DMS79 (cell line): ENCODE data around the gene KDR.

Source experiments
- DNase-seq: peaks from one replicate; lab custom pipeline; 2025; lab: John Stamatoyannopoulos, UW

The KDR gene

DNA sequence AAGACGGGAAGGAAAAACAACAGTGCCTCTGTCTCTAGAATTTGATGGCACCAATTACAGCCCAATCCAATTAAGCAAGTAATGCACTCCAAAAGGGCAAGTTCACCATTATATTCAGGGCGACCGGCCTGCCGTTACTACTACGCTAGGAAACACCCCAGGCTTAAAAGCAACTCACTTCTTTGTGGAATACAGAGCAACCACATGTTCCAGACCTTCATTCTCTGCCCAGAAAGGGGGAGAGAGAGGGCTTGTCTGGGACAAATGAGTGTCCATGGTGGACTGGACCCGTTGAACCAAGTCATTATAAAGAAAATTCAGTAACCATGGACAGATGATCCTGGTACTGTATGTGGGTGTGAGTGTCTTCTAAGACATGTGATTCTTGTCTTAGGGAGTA, 1.6 kb downstream of the KDR start:
- DNase-seq: no peak

- DNase-seq: no peak
Observed at GRCh38 chr4:55122235-55122634, 3.2 kb downstream of the KDR start.

GRCh38 chr4:55121246-55121645, 4.1 kb downstream of the KDR start:
- DNase-seq: no peak

GRCh38 chr4:55118397-55118796, 7.0 kb downstream of the KDR start:
- DNase-seq: no peak

DNA sequence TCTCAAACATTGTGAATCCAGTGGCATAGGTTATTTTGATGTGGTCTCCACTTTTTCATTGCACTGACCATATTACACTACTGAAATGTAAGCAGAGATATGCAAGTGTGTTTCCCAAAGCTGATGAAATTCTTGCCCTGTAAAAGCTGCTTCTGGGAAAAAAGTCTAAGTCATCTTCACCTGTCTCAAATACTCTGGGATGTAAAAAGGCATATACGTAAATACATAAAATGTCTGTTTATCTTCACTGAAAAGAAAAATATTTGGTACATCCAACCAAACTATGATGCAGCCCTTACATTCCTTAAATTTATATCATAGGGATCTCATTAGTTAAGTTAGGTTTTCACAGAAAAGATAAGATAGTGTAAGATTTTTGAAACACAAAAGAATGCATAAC, 7.9 kb downstream of the KDR start:
- DNase-seq: no peak

DNA sequence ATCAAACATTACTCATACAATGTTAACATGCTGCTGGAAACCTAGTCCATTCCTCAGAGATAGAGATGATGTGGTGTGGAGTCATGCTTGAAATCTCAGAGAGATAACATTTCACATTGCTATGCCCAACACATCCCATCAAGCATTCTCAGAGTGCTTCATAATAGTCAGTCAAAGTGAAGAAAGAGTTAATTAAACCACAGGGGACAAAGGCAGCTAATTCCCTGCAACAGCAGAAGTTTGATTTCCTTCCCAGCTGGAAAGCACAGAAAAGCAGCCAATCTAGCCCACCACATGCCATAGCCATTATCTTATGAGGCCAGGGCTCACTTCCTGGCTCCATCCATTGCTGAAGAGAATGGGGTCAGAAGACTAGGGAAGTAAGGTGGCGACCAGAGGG, 8.9 kb downstream of the KDR start:
- DNase-seq: no peak

- no peak for DNase-seq
Observed at GRCh38 chr4:55111601-55112000, 13.8 kb downstream of the KDR start.

GRCh38 chr4:55110131-55110530, 15.3 kb downstream of the KDR start:
- no peak for DNase-seq

GRCh38 chr4:55107054-55107453, 18.3 kb downstream of the KDR start:
- DNase-seq: no peak

DNA sequence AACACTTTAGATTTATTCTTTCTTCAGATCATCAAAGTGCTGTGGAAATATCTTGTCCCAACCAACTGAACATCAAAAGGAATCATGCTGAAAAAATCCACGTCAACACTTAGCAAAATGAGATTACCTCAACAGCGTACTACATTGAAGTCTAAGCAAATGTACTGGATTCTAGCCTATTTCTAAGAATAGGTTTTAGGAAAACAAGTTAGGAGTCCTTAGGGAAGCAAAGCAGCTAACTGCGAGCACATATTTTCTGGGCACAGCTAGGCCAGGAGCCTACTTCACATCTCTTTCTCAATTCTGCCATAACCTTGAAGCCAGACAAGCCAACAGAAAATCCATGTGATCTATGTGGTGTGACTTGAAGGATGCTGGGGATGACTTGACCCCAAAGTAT, 22.2 kb downstream of the KDR start:
- DNase-seq: no peak

DNA sequence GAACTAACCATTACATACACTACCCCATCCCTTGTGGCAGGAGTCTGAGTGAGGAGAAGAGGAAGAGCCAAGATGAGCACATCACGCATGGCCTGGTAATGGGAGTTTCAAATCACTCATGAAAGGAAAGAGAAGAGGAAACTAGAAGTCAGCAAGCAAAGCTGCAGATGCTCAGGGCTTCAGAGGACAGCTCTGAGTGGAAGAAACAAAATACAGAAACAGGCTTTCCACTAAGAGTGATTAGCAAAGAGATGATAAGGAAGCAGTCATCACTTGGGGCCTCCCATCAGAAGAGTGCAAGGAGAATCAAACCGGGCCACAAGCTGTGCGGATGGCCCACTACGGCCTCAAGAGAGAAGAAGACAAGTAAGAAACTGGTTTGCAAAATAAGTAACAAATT, 25.6 kb downstream of the KDR start:
- DNase-seq: no peak

GRCh38 chr4:55098456-55099204, 26.8 kb downstream of the KDR start:
- no peak for DNase-seq

- DNase-seq: no peak
Observed at GRCh38 chr4:55096619-55097018, 28.8 kb downstream of the KDR start.

GRCh38 chr4:55096045-55096444, 29.4 kb downstream of the KDR start:
- DNase-seq: no peak

DNA sequence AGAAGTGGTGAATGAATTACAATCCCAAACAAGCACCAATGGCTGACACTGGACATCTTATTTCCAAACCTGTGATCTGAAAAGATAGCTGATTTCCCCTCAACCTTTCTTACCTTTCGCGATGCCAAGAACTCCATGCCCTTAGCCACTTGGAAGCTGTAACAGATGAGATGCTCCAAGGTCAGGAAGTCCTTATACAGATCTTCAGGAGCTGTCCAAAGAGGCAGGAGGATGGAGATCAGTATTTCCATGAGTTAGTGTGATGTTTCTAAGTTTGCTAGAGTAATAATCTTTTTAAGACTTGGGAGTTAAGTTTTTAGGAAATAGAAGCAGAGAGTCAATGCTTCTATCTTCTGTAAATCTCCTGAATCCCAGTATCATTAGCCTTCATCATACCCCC, 32.9 kb downstream of the KDR start:
- no peak for DNase-seq

DNA sequence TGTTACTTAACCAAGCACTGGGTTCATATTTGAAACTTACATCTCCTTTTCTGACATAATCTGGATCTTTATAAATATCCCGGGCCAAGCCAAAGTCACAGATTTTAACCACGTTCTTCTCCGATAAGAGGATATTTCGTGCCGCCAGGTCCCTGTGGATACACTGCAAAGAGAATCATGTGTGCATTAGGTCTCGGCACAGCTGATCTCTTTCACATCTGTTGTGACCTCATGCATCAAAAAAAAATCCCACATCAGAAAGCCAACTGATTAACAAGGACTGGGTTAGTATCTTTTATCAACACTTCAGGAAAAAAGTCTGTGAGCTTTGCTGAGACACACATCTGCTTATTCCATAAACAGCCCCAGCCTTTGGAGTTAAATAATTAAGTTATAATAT, 35.5 kb downstream of the KDR start:
- no peak for DNase-seq

DNA sequence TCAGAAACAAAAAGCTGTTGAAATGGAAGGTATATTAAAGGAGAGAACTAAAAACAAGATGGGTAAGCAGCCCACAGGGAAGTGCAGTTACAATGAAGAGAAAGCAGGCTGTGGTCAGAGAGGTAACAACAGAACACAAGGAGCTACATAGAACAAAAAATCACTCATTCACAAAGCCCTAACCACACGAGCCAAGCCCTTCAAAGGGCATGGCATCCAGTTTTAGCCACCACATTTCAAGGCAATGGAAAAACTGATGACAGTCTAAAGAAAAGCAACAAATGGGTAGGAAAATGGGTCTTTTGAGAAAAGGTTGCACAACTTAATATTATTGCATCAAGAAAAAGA, 37.5 kb downstream of the KDR start:
- no peak for DNase-seq

DNA sequence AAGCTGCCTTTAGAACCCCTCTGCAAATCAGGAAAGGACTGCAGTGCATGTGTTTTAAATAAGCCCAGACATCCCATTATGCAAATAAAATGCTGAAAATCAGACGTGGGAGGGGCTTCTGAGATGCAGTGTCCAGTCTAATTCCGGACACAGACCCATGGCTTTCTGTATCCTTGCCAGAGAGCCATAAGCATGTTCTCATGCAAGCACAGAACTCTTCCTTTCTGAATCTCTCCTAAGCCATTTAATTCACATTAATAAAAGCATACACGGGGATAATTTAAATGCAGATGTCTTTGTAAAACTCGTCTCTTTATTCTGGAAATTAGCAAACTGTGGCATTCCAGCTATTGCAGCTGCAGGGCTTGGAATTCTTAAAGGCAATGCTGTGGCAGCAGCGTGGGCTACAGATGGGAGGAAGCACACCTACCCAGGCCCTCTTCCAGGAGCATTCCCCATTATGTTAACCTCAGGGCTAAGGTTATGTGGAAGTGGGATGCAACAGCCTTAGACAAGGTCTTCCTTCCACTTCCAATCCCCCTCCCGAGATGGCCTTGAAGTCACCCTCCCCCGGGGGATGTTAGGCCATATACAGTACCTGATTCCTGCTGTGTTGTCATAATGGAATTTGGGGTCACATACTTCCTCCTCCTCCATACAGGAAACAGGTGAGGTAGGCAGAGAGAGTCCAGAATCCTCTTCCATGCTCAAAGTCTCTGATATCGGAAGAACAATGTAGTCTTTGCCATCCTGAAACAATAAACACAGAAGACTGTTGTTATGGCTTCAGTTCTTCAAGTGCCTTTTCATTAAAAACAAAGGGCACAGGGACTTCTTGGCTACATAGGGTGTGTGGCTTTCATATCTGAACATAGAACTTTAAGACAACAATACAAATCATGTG, 38.1 kb downstream of the KDR start:
- DNase-seq: no peak

DNA sequence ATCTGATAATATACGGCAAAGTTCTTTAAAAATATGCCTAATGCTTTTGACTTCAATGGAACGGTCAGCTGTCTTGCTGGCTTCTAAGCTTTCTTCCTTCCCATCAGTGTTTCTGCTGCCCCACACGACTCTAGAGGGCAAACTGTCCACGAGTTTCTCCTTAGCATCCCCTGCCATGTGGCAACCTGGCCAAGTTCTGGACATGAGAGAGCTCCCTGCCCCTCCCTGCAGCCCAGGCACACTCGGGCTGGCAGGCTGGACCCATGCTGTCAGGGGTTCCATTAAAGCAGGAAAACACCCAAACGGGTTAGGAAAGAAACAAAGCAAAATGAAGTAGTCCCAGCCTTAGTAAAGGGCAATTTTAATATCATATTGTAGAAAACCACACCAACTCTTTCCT, 38.8 kb downstream of the KDR start:
- DNase-seq: no peak

DNA sequence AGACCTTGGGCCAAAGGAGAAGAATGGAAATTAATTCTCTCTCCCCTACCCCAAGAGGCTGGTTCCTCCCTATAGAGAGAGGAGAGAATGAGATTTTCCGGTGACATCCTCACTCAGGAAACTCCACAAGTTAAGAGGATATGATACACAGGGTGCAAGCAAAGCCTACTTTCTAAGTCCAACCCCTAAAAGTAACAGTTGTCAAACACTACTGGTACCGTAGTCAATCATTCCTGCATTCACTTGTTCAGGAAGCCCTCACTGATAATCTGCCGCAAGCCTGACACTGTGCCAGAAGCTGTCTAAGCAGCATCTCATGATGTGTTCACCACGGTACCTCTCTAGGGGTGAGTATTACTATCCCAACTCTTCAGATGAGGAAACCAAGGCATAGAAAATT, 41.7 kb downstream of the KDR start:
- no peak for DNase-seq

GRCh38 chr4:55082756-55083155, 42.6 kb downstream of the KDR start:
- DNase-seq: no peak

GRCh38 chr4:55080174-55080865, 45.1 kb downstream of the KDR start:
- no peak for DNase-seq
